Breast epithelium (tissue), 3 donors: ENCODE data around the gene C22orf15.

Experiments used
- CTCF ChIP-seq, 3 donors: fragments of 450-650 bp; IDR thresholded peaks; one replicate each; pipeline ENCODE4 v1.5.1; 2016 to 2017; ENCODE audit warnings: antibody characterized with exemption in 3 of 3, mild to moderate bottlenecking in 3 of 3, moderate library complexity in 3 of 3
- POLR2AphosphoS5 ChIP-seq, 3 donors: sonication (generic); formaldehyde crosslinking; IDR thresholded peaks; one replicate each; pipeline ENCODE4 v1.6.1; 2017; ENCODE audit warnings: antibody characterized with exemption in 3 of 3

GRCh38 chr22:23754220-23754919, 8.4 kb upstream of the C22orf15 start, which contains the start of gene VPREB3:
- TF ChIP-seq CTCF (IDR thresholded peaks at IDR 0.05) = no peak
- TF ChIP-seq POLR2AphosphoS5 (IDR thresholded peaks at IDR 0.05) = no peak
